Psoas muscle (tissue), 8 donors: ENCODE results near the gene POR. TPM values are rescaled to one million over a fixed set of nuclear protein-coding genes. Genes with fewer than 3 reads are reported as not detected.

Source experiments
- ATAC-seq, 4 donors: fragments of 200-7000 bp; cut with Tn5 transposase; one replicate each; pipeline ENCODE4 v1.9.1; 2020; ENCODE audit warnings: moderate library complexity in 3 of 4, mild to moderate bottlenecking in 2 of 4
- DNase-seq, 2 donors: peaks; one replicate each; pipeline ENCODE4 v3.0.0-alpha.2; 2020
- H3K27ac ChIP-seq: fragments of 200-600 bp; one replicate; pipeline ENCODE4 v1.8.0; 2022
- H3K27me3 ChIP-seq, 3 donors: fragments of 200-600 bp in 1 of 3; one replicate each; pipeline versions ENCODE4 v1.6.1 to v1.8.0; 2013 to 2022; ENCODE audit warnings: low read length in 2 of 3, mild to moderate bottlenecking in 2 of 3, moderate library complexity in 1 of 3; ENCODE audit not compliant: insufficient read depth in 3 of 3
- H3K36me3 ChIP-seq, 2 donors: fragments of 200-600 bp in 1 of 2; one replicate each; pipeline versions ENCODE4 v1.6.1 to v1.8.0; 2013 to 2022; ENCODE audit warnings: low read depth in 1 of 2, mild to moderate bottlenecking in 1 of 2, moderate library complexity in 1 of 2; ENCODE audit not compliant: insufficient read depth in 1 of 2
- H3K4me1 ChIP-seq: fragments of 200-600 bp; one replicate; pipeline ENCODE4 v1.8.0; 2022
- H3K4me3 ChIP-seq: fragments of 200-600 bp; one replicate; pipeline ENCODE4 v1.8.0; 2022; ENCODE audit warnings: mild to moderate bottlenecking
- H3K9me3 ChIP-seq: fragments of 200-600 bp; one replicate; pipeline ENCODE4 v1.8.0; 2022
- CTCF ChIP-seq: fragments of 200-600 bp; IDR thresholded peaks from one replicate; pipeline ENCODE4 v1.8.0; 2022; ENCODE audit warnings: antibody characterized with exemption
- WGBS, 3 donors: extraction: QIAGEN DNeasy Blood & Tissue Kit; methylation state at CpG; one replicate each; pipeline versions ENCODE4 v1.1.6 to v1.1.7; 2013; 5-methylcytosine and 5-hydroxymethylcytosine counted together
- intact Hi-C, 2 donors: fragments of 100-400 bp; cut with DNase I; formaldehyde crosslinking; loops; one replicate each; pipeline versions ENCODE4 v1.11.0 to v1.14.2; 2022
- polyA plus RNA-seq, 3 donors: library from polyadenylated mRNA; stranded (reverse); fragments of 200-250 nt; gene quantifications; one replicate each; pipeline ENCODE4 v1.2.3, GENCODE V29; 2013
- total RNA-seq, 4 donors: library from RNA; stranded (reverse); fragmentation: NEBNext Ultra II Directional in 2 of 4; extraction: Animal tissue kit (Norgen Biotek cat#: 25700) in 2 of 4; gene quantifications; one replicate each; pipeline versions ENCODE4 v1.2.1 to v1.2.4, GENCODE V29; 2021 to 2023
- donor health status: healthy with polysubstance abuse.
- donor health status: DM: no; HTN: no; CAD: no; lungs with moderate emphysema.
- donor health status: Bipolar disorder and iron deficiency.
- donor health status: healthy.
- donor health status: DM: yes; HTN: yes; CAD: no.
- donor health status: DM: no; HTN: no; CAD: no.
- donor health status: DM: no; HTN: no; CAD: no.
- donor health status: DM: yes; HTN: yes; CAD: no.

POR gene
- total and polyA plus RNA-seq, 7 donors, result 48.8 to 288 (median 138) TPM

GRCh38 chr7:75943864-75944263, 28.9 kb downstream of the POR start:
- Histone ChIP-seq H3K4me1 (peaks cover 46% of the 10 kb centered on the region), H3K36me3 (peaks cover 0 to 4% of the 10 kb centered on the region in 2 donors), H3K27ac (no peak overlapping the region), H3K9me3 (no peaks in the 10 kb centered on the region), H3K27me3 (no peaks in the 10 kb centered on the region), H3K4me3 (no peak overlapping the region)
- ATAC-seq, result peak; percentile 22 to 61 (median 42)
- intact Hi-C loops, result no loop called here
- TF ChIP-seq CTCF, result no peak
- WGBS, 3 donors, result 91 to 93% (median 92%) methylated on average over 6 of the region's 6 CpGs
- no peak for DNase-seq

- Histone ChIP-seq H3K27ac (peak overlapping the region; percentile 62), H3K4me1 (peaks cover 49% of the 10 kb centered on the region), H3K27me3 (no peaks in the 10 kb centered on the region), H3K36me3 (peaks cover 0 to 4% of the 10 kb centered on the region in 2 donors), H3K9me3 (no peaks in the 10 kb centered on the region), H3K4me3 (no peak overlapping the region)
- ATAC-seq (no peak), DNase-seq (no peak)
- WGBS, 3 donors, result 90 to 96% (median 94%) methylated on average over 1 of the region's 1 CpG
- intact Hi-C loops, result no loop called here
- TF ChIP-seq CTCF, result no peak
Measured at GRCh38 chr7:75944507-75944906, 29.6 kb downstream of the POR start.

GRCh38 chr7:75945297-75946168, 30.6 kb downstream of the POR start:
- WGBS, 3 donors, result 62 to 70% (median 68%) methylated on average over 8 of the region's 8 CpGs
- TF ChIP-seq CTCF, result no peak
- intact Hi-C loops, result no loop called here
- Histone ChIP-seq H3K9me3 (no peaks in the 10 kb centered on the region), H3K27ac (peak overlapping the region; percentile 62), H3K4me3 (no peak overlapping the region), H3K4me1 (peaks cover 58% of the 10 kb centered on the region), H3K36me3 (peaks cover 0 to 4% of the 10 kb centered on the region in 2 donors), H3K27me3 (no peaks in the 10 kb centered on the region)
- DNase-seq, result peak; percentile 37 to 39
- ATAC-seq, result peak; percentile 69 to 82 (median 78)

GRCh38 chr7:75946207-75946855, 31.4 kb downstream of the POR start:
- no peak for TF ChIP-seq CTCF
- peak in 1 of 4 donors; percentile 30 for ATAC-seq
- Histone ChIP-seq H3K36me3 (peaks cover 0 to 4% of the 10 kb centered on the region in 2 donors), H3K27me3 (no peaks in the 10 kb centered on the region), H3K4me1 (peaks cover 66% of the 10 kb centered on the region), H3K4me3 (no peak overlapping the region), H3K27ac (peak overlapping the region; percentile 7), H3K9me3 (no peaks in the 10 kb centered on the region)
- DNase-seq, result no peak
- intact Hi-C loops, result no loop called here
- 78 to 81% (median 79%) methylated on average over 8 of the region's 8 CpGs for WGBS, 3 donors
